AG04450 (cell line): ENCODE data around the gene ACVR2A. TPM values are rescaled to one million over a fixed set of nuclear protein-coding genes. Genes with fewer than 3 reads are reported as not detected.

Source experiments
- CTCF ChIA-PET: fragments of 300-600, 350-600 bp; formaldehyde crosslinking; extraction: SDS; loops from one replicate; lab custom pipeline; 2022; ENCODE audit warnings: antibody characterized with exemption, inconsistent platforms; lab: Charles Lee
- POLR2A ChIA-PET: fragments of 350-600 bp; formaldehyde crosslinking; extraction: SDS; loops from one replicate; lab custom pipeline; 2021; ENCODE audit warnings: antibody characterized with exemption, inconsistent platforms; lab: Yijun Ruan, JAX
- DNase-seq: peaks from one replicate; pipeline ENCODE4 v3.0.0-alpha.2; 2011; ENCODE audit warnings: low read depth, low spot score
- H3K27ac ChIP-seq: one replicate; pipeline ENCODE4 v1.5.1; 2012; ENCODE audit warnings: low read depth, low read length, control low read depth
- H3K27me3 ChIP-seq: one replicate; pipeline ENCODE4 v1.6.0; 2012; ENCODE audit warnings: low read length; ENCODE audit not compliant: control insufficient read depth, insufficient read depth
- H3K4me3 ChIP-seq: 2 replicates; pipeline ENCODE4 v1.5.1; 2011; ENCODE audit warnings: mild to moderate bottlenecking, low read depth, low read length, control low read depth
- H3K9me3 ChIP-seq: 2 replicates; pipeline ENCODE4 v1.5.1; 2012; ENCODE audit warnings: low read length; ENCODE audit not compliant: control insufficient read depth, insufficient read depth
- polyA plus RNA-seq: library from polyadenylated mRNA; depleted of rRNA; stranded (reverse); fragments of >200 nt; gene quantifications from 2 replicates; pipeline ENCODE4 v1.2.3, GENCODE V29; 2011
- TF ChIP-seq, protein P1 (sequence below): IDR thresholded peaks from 2 replicates; pipeline ENCODE4 v1.5.1; 2011; ENCODE audit warnings: low read depth, low read length, control low read depth, inconsistent platforms

Gene ACVR2A
- polyA plus RNA-seq, 1 experiment: 5.1 TPM

DNA sequence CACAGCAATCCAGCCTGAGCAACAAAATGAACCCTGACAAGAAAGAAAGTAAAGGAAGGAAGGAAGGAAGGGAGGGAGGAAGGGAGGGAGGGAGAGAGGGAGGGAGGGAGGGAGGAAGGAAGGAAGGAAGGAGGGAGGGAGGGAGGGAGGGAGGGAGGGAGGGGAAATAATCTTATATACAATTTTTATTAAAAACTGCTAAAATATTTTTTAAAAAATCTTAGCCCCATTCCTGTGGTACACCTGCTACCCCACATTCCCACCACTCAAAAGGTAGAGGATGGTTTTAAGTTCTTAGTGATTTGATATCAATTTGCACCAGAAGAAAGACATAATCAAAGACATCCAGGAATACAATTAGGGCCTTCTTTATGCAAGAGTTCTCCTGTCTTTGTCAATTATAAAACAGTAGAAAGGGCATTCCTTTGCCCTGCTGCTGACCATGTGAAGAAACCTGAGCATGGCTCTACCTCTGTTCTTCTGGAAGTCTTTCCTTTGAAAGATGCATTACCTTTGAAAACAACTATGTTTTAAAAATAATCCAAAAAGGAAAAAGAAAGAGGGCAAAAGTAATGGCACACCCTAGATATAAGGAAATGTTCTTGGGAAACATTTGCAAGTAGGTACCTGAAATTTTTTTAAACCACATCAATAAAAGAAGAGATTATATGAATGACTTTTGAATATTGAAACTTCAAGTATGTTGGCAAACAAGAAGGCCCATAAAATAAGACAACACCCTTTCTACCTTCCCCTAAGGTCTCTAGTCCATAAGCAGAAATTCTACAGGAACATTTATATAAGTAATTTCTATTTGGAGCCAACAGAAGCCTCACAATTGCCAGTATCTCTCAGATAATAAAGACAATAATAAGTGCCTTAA lies 33.7 kb upstream of the ACVR2A start:
- ChIA-PET POLR2A (no interaction called here), CTCF (interaction anchor here (0.7 kb wide), 1 partner anchor 1300 kb away, joined by 3 read pairs; no protein-coding TSS in a partner anchor)
- DNase-seq: no peak
- Histone ChIP-seq H3K9me3 (no peaks in the 10 kb centered on the region), H3K4me3 (no peak overlapping the region), H3K27ac (no peak overlapping the region), H3K27me3 (no peaks in the 10 kb centered on the region)
- TF ChIP-seq, protein P1, sequence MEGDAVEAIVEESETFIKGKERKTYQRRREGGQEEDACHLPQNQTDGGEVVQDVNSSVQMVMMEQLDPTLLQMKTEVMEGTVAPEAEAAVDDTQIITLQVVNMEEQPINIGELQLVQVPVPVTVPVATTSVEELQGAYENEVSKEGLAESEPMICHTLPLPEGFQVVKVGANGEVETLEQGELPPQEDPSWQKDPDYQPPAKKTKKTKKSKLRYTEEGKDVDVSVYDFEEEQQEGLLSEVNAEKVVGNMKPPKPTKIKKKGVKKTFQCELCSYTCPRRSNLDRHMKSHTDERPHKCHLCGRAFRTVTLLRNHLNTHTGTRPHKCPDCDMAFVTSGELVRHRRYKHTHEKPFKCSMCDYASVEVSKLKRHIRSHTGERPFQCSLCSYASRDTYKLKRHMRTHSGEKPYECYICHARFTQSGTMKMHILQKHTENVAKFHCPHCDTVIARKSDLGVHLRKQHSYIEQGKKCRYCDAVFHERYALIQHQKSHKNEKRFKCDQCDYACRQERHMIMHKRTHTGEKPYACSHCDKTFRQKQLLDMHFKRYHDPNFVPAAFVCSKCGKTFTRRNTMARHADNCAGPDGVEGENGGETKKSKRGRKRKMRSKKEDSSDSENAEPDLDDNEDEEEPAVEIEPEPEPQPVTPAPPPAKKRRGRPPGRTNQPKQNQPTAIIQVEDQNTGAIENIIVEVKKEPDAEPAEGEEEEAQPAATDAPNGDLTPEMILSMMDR: no peak

DNA sequence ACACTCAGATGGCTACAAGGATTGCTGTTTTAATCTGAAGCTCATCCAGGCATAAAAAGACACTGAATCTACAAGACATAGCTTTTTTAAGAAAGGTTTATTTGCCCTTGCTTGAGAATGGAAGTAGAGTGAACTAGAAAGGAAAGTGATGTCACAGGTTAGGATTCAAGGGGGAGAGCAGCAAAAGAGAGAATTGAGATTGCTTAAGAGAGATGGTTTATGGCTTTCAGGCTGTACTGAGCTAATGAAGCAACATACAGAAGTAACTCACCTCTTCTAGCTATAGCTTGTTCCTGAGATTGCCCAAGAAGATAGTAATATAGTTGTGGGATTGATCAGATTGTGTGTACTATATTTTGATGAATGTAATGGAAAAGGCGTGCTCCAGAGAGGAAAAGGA lies 26.1 kb upstream of the ACVR2A start:
- TF ChIP-seq, protein P1: no peak
- Histone ChIP-seq H3K27ac (no peak overlapping the region), H3K4me3 (no peak overlapping the region), H3K27me3 (no peaks in the 10 kb centered on the region), H3K9me3 (no peaks in the 10 kb centered on the region)
- DNase-seq: no peak
- CTCF ChIA-PET: no interaction called here
- POLR2A ChIA-PET: no interaction called here

GRCh38 chr2:147824620-147825019 lies 20.2 kb upstream of the ACVR2A start:
- H3K27me3 ChIP-seq: no peaks in the 10 kb centered on the region
- POLR2A ChIA-PET: no interaction called here
- CTCF ChIA-PET: no interaction called here
- peaks cover 6% of the 10 kb centered on the region; the same call in 1 of the 2 replicates for H3K9me3 ChIP-seq
- TF ChIP-seq, protein P1: no peak
- no peak for DNase-seq
- H3K27ac ChIP-seq: no peak overlapping the region
- no peak overlapping the region for H3K4me3 ChIP-seq

DNA sequence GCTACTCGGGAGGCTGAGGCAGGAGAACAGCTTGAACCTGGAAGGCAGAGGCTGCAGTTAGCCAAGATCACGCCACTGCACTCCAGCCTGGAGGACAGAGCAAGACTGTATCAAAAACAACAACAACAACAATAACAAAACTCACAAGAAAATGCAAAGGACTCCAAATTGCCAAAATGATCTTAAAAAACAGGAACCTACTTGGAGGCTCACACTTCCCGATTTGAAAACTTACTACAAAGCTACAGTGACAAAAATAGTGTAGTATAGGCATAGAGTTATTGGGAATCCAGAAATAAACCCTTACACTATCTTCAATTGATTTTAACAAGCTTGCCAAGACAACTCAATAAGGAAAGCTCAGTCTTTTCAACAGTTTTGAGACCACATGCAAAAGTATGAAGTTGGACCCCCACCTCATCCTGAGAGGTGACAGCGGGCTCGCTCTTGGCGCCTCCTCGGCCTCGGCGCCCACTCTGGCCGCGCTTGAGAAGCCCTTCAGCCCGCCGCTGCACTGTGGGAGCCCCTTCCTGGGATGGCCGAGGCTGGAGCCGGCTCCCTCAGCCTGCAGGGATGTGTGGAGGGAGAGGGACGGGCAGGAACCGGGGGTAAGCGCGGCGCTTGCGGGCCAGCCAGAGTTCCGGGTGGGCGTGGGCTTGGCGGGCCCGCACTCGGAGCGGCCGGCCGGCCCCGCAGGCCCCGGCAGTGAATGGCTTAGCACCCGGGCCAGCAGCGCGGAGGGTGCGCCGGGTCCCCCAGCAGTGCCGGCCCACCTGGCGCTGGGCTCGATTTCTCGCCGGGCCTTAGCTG lies 18.3 kb upstream of the ACVR2A start:
- CTCF ChIA-PET: no interaction called here

More for the DNA sequence above, 18.3 kb upstream of the ACVR2A start:
- POLR2A ChIA-PET: no interaction called here
- no peak for DNase-seq
- Histone ChIP-seq H3K27ac (no peak overlapping the region), H3K27me3 (no peaks in the 10 kb centered on the region), H3K4me3 (no peak overlapping the region), H3K9me3 (peaks cover 6% of the 10 kb centered on the region; the same call in 1 of the 2 replicates)
- TF ChIP-seq, protein P1: no peak
